Measurements from ENCODE around the gene FNDC3B. TPM values are rescaled to one million over a fixed set of nuclear protein-coding genes. Genes with fewer than 3 reads are reported as not detected.

FNDC3B gene
- total RNA-seq, 1 donor from 2014 or later = 29.0 TPM

DNA sequence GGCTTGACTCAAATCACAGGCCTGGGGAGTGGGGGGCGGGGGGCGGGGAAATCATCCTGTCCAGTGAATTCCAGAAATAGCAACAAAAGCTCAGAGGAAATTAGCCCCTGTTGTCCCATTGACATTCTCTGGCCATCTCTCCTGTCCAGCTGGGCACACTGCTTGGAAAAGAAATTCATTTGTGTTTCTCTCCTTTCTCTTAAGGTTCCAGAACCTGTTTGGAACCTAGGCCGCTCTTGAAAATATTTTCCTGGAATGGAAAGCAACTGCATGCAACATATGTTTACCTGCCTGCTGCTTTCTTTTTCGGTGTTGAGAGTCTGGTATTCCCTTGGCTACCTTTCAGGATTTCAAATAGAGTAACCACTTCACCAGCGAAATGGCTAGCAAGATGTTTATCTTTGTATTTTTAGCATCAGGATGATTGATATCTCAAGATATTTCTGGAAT, 239.8 kb downstream of the FNDC3B start:
- no peak overlapping the region for H3K27ac Mint-ChIP-seq
- no peaks in the 10 kb centered on the region for H3K9me3 Mint-ChIP-seq

DNA sequence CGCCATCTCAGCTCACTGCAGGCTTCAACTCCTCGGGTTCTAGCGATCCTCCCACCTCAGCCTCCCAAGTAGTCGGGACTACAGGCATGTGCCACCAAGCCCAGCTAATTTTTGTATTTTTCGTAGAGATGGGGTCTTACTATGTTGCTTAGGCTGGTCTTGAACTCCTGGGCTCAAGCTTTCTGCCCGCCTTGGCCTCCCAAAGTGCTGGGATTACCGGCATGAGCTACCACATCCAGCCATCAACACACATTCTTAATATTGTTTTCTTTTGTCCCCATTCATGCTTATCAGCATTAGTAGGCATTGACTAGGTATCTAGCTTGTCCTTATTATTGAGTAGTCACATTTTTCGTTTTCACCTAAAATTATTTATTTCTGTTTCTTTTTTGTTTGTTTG, 240.6 kb downstream of the FNDC3B start:
- H3K36me3 Mint-ChIP-seq (ENCODE audit: low read depth) = peaks cover 1% of the 10 kb centered on the region
- intact Hi-C loops (cut with micrococcal nuclease) = no loop called here
- H3K27me3 Mint-ChIP-seq (ENCODE audit: insufficient read depth) = no peaks in the 10 kb centered on the region
- H3K9me3 Mint-ChIP-seq = no peaks in the 10 kb centered on the region
- H3K4me3 Mint-ChIP-seq = no peak overlapping the region
- no peak for DNase-seq (ENCODE audit: low spot score)
- no peaks in the 10 kb centered on the region for H3K4me1 Mint-ChIP-seq (ENCODE audit: low read depth)
- H3K27ac Mint-ChIP-seq = no peak overlapping the region

More for the DNA sequence above, 239.8 kb downstream of the FNDC3B start:
- H3K36me3 Mint-ChIP-seq (ENCODE audit: low read depth) = peaks cover 6% of the 10 kb centered on the region
- DNase-seq (ENCODE audit: low spot score) = no peak
- H3K4me3 Mint-ChIP-seq = no peak overlapping the region
- intact Hi-C loops (cut with micrococcal nuclease) = no loop called here
- no peaks in the 10 kb centered on the region for H3K27me3 Mint-ChIP-seq (ENCODE audit: insufficient read depth)
- H3K4me1 Mint-ChIP-seq (ENCODE audit: low read depth) = no peaks in the 10 kb centered on the region

- Mint-ChIP-seq H3K36me3 (ENCODE audit: low read depth) (no peaks in the 10 kb centered on the region), H3K4me3 (no peak overlapping the region), H3K27me3 (ENCODE audit: insufficient read depth) (no peaks in the 10 kb centered on the region), H3K4me1 (ENCODE audit: low read depth) (no peaks in the 10 kb centered on the region), H3K9me3 (no peaks in the 10 kb centered on the region), H3K27ac (no peak overlapping the region)
- no peak for DNase-seq (ENCODE audit: low spot score)
- intact Hi-C loops (cut with micrococcal nuclease) = no loop called here
These were observed 241.2 kb downstream of the FNDC3B start for GRCh38 chr3:172280406-172281051.

DNA sequence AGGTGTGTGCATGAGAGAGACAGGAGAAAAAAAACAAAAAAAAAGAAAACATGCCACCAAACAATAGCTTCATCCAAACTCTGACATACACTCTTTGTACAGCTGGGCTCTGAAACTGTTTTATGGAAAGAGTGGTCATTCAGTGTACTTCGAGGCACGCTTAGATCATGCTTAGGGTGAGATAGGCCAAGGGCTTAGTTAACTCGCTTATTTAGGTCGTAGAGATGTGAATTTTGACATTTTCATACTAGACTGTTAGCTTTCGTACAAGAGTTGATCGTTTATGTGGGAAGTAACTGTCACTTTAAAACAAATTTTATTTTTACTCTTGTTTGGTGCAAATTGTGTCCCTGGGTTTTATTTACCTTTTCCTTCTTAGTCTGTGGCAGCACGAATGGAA, 242.5 kb downstream of the FNDC3B start:
- intact Hi-C loops (cut with micrococcal nuclease) = no loop called here
- no peak overlapping the region for H3K27ac Mint-ChIP-seq
- H3K27me3 Mint-ChIP-seq (ENCODE audit: insufficient read depth) = no peaks in the 10 kb centered on the region
- H3K4me3 Mint-ChIP-seq = no peak overlapping the region
- H3K4me1 Mint-ChIP-seq (ENCODE audit: low read depth) = no peaks in the 10 kb centered on the region
- no peak for DNase-seq (ENCODE audit: low spot score)
- peaks cover 2% of the 10 kb centered on the region for H3K36me3 Mint-ChIP-seq (ENCODE audit: low read depth)
- H3K9me3 Mint-ChIP-seq = no peaks in the 10 kb centered on the region

GRCh38 chr3:172282850-172283249, 243.5 kb downstream of the FNDC3B start:
- intact Hi-C loops (cut with micrococcal nuclease) = no loop called here
- H3K9me3 Mint-ChIP-seq = no peaks in the 10 kb centered on the region
- H3K27ac Mint-ChIP-seq = no peak overlapping the region
- H3K27me3 Mint-ChIP-seq (ENCODE audit: insufficient read depth) = no peaks in the 10 kb centered on the region
- no peak overlapping the region for H3K4me3 Mint-ChIP-seq
- H3K4me1 Mint-ChIP-seq (ENCODE audit: low read depth) = no peaks in the 10 kb centered on the region
- H3K36me3 Mint-ChIP-seq (ENCODE audit: low read depth) = peaks cover 2% of the 10 kb centered on the region
- no peak for DNase-seq (ENCODE audit: low spot score)

GRCh38 chr3:172283841-172284357, 244.5 kb downstream of the FNDC3B start:
- Mint-ChIP-seq H3K27ac (no peak overlapping the region), H3K9me3 (no peaks in the 10 kb centered on the region), H3K4me1 (ENCODE audit: low read depth) (peaks cover 9% of the 10 kb centered on the region), H3K27me3 (ENCODE audit: insufficient read depth) (no peaks in the 10 kb centered on the region), H3K4me3 (no peak overlapping the region), H3K36me3 (ENCODE audit: low read depth) (peaks cover 2% of the 10 kb centered on the region)
- intact Hi-C loops (cut with micrococcal nuclease) = no loop called here
- no peak for DNase-seq (ENCODE audit: low spot score)

DNA sequence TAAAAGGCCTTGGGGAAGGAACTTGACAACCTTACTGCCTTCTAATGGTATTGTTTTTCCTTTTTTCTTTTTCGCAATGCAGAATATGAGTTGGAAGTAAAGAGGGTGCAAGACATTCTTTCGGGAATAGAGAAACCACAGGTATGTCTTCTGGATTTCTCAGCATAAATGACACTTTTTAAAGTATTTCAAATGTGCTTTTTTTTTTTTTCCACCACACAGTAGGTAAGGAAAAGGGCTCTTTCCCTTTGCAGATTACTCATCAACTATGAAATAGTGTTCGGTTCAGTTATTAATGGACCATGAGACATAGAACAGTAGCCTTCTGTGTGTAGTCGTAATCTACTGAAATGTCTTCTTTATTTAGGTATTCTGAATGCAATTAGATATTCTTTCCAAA, 246.5 kb downstream of the FNDC3B start:
- Mint-ChIP-seq H3K4me1 (ENCODE audit: low read depth) (peaks cover 20% of the 10 kb centered on the region), H3K27ac (no peak overlapping the region), H3K27me3 (ENCODE audit: insufficient read depth) (no peaks in the 10 kb centered on the region), H3K9me3 (no peaks in the 10 kb centered on the region), H3K36me3 (ENCODE audit: low read depth) (peaks cover 2% of the 10 kb centered on the region), H3K4me3 (no peak overlapping the region)
- no peak for DNase-seq (ENCODE audit: low spot score)
- intact Hi-C loops (cut with micrococcal nuclease) = no loop called here

DNA sequence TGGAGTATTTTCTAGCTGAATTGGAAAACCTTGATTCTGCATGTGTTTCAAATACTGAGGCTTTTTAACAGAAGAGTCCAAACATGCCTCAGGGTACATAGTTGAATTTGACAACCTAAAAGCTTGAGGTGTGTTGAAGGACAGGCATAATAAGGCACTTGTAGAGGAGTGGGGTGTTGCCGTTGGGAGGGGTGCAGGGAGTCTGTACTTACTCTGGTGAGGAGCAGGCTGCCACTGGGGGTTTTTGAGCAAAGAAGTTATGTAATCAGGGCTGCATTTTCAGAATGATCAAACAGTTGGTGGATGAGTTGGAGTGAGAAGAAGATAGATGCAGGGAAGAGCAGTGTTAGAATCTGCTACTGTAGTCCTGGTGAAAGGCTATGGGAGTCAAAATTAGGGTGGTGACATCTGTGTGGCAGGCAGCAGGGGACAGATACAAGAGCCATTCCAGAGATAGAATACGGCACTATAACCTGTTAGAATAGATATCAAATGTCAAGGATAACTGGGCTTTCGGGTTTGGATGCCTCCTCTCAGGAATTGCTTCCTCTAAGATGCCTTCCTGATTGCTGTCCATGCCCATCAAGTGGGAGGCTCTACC, 247.3 kb downstream of the FNDC3B start:
- Mint-ChIP-seq H3K27me3 (ENCODE audit: insufficient read depth) (no peaks in the 10 kb centered on the region), H3K36me3 (ENCODE audit: low read depth) (peaks cover 2% of the 10 kb centered on the region), H3K4me1 (ENCODE audit: low read depth) (peaks cover 20% of the 10 kb centered on the region), H3K9me3 (no peaks in the 10 kb centered on the region), H3K4me3 (no peak overlapping the region), H3K27ac (peak overlapping the region; percentile 15)
- no peak for DNase-seq (ENCODE audit: low spot score)
- intact Hi-C loops (cut with micrococcal nuclease) = no loop called here

DNA sequence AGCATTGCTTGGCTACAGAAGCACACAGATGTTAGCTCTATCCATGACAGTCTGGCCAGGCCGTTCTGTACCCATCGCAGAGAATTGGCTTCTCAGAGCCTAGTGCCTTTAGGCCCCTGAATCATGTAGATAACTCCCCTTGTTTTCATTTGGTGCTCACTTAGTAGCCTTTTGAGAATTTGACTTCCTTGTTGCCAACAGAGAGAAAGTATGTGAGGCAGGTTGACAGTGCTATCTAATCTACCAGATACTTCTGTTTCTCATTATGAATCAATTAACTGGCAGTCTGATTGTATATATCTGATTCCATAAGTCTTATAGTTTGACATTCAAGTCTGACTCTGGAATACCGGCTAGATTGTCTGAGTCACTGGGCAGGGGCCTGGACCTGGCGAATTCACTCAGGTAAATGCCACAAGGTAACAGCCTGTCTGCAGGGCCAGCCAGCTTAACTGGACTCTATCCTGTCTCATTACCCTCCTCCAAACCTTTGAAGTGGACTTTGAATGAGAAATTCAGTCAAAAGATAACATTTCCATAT, 248.6 kb downstream of the FNDC3B start:
- DNase-seq (ENCODE audit: low spot score) = no peak
- intact Hi-C loops (cut with micrococcal nuclease) = no loop called here
- H3K27ac Mint-ChIP-seq = no peak overlapping the region
- no peaks in the 10 kb centered on the region for H3K9me3 Mint-ChIP-seq
- H3K27me3 Mint-ChIP-seq (ENCODE audit: insufficient read depth) = no peaks in the 10 kb centered on the region
- H3K4me1 Mint-ChIP-seq (ENCODE audit: low read depth) = peaks cover 20% of the 10 kb centered on the region
- peaks cover 2% of the 10 kb centered on the region for H3K36me3 Mint-ChIP-seq (ENCODE audit: low read depth)
- H3K4me3 Mint-ChIP-seq = no peak overlapping the region

GRCh38 chr3:172288651-172289050, 249.3 kb downstream of the FNDC3B start:
- DNase-seq (ENCODE audit: low spot score) = no peak

DNA sequence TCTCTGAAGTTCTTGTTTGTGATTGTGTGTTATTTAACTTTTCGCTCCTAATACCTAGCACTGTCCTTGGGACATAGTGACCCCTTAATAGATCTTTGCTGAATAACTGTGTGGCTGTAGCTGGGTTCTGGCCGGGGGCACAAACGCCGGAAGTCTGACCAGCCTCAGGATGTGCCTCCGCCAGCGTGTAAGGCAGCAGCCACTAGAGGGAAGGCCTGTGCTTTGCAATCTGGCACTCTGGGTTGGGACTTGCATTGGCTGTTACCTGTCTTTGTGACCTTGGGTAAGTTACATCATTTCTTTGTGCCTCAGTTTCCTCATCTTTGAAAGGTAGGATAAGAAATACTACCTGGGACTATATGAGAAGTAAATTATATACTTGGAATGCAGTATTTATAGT, 250.2 kb downstream of the FNDC3B start:
- H3K9me3 Mint-ChIP-seq = no peaks in the 10 kb centered on the region

More at GRCh38 chr3:172288651-172289050, 249.3 kb downstream of the FNDC3B start:
- H3K4me1 Mint-ChIP-seq (ENCODE audit: low read depth) = peaks cover 20% of the 10 kb centered on the region
- intact Hi-C loops (cut with micrococcal nuclease) = no loop called here
- no peak overlapping the region for H3K27ac Mint-ChIP-seq
- no peaks in the 10 kb centered on the region for H3K9me3 Mint-ChIP-seq
- no peak overlapping the region for H3K4me3 Mint-ChIP-seq
- peaks cover 5% of the 10 kb centered on the region for H3K36me3 Mint-ChIP-seq (ENCODE audit: low read depth)
- no peaks in the 10 kb centered on the region for H3K27me3 Mint-ChIP-seq (ENCODE audit: insufficient read depth)

DNA sequence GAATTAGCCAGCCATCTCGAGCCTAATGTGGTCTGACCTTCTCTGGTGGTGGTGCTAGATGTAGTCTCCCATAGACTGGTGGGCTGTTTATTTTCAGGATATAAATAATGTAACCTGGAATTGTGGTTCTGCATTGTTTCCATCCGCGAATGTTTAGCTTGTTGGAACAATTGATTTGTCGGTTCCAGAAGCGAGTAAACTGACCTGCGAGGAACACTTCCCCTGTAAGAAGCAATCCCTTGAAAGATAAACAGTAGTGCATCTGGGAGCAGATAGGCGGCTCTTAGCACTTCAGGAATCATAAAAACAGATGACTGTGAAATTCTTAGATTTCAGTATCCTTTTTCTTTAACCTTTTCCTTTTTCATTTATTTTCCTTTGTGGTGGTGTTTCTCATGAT, 251.1 kb downstream of the FNDC3B start:
- H3K36me3 Mint-ChIP-seq (ENCODE audit: low read depth) = peaks cover 8% of the 10 kb centered on the region
- peaks cover 20% of the 10 kb centered on the region for H3K4me1 Mint-ChIP-seq (ENCODE audit: low read depth)
- no peak overlapping the region for H3K4me3 Mint-ChIP-seq
- H3K9me3 Mint-ChIP-seq = no peaks in the 10 kb centered on the region
- intact Hi-C loops (cut with micrococcal nuclease) = no loop called here
- no peak overlapping the region for H3K27ac Mint-ChIP-seq
- DNase-seq (ENCODE audit: low spot score) = no peak
- no peaks in the 10 kb centered on the region for H3K27me3 Mint-ChIP-seq (ENCODE audit: insufficient read depth)

More for the DNA sequence above, 250.2 kb downstream of the FNDC3B start:
- H3K27me3 Mint-ChIP-seq (ENCODE audit: insufficient read depth) = no peaks in the 10 kb centered on the region
- no peak overlapping the region for H3K4me3 Mint-ChIP-seq
- intact Hi-C loops (cut with micrococcal nuclease) = no loop called here
- peaks cover 20% of the 10 kb centered on the region for H3K4me1 Mint-ChIP-seq (ENCODE audit: low read depth)
- DNase-seq (ENCODE audit: low spot score) = no peak
- peaks cover 5% of the 10 kb centered on the region for H3K36me3 Mint-ChIP-seq (ENCODE audit: low read depth)
- no peak overlapping the region for H3K27ac Mint-ChIP-seq

- H3K4me1 Mint-ChIP-seq (ENCODE audit: low read depth) = peaks cover 20% of the 10 kb centered on the region
- no peak overlapping the region for H3K4me3 Mint-ChIP-seq
- DNase-seq (ENCODE audit: low spot score) = no peak
- peaks cover 8% of the 10 kb centered on the region for H3K36me3 Mint-ChIP-seq (ENCODE audit: low read depth)
- H3K27ac Mint-ChIP-seq = no peak overlapping the region
- no peaks in the 10 kb centered on the region for H3K9me3 Mint-ChIP-seq
- no peaks in the 10 kb centered on the region for H3K27me3 Mint-ChIP-seq (ENCODE audit: insufficient read depth)
- intact Hi-C loops (cut with micrococcal nuclease) = no loop called here
These were observed 252.3 kb downstream of the FNDC3B start for GRCh38 chr3:172291650-172292049.

All from activated T-helper 1 cell treated with anti-CD3 and anti-CD28 coated beads, Interleukin-12 subunit alpha, Interleukin-12 subunit beta, Interleukin-2, Interleukin-4 antibody, amounts not matched to agents 30 ng/mL and 10 ng/mL and 1 ng/mL, durations not matched to agents 14 hours and 24 hours and 36 hours (primary cell).